K562 (cell line): ENCODE measurements around the gene CMIP. TPM values are rescaled to one million over a fixed set of nuclear protein-coding genes. Genes with fewer than 3 reads are reported as not detected.

Experiments
- BRCA1 ChIP-seq, 2 experiments: fragments of 450-650 bp in 1 of 2; sonication (generic) in 1 of 2; formaldehyde crosslinking in 1 of 2; IDR thresholded peaks; 2 replicates each; pipeline versions ENCODE4 v1.5.0 to v1.6.1; 2017 to 2020; ENCODE audit warnings: mild to moderate bottlenecking in 1 of 2, missing genetic modification reagents in 1 of 2
- DACH1 ChIP-seq: fragments of 450-650 bp; IDR thresholded peaks from 2 replicates; pipeline ENCODE4 v1.6.1; 2018; ENCODE audit not compliant: partially characterized antibody
- ETV1 ChIP-seq: fragments of 450-650 bp; conservative IDR thresholded peaks from 2 replicates; pipeline ENCODE4 v1.6.1; 2016; ENCODE audit warnings: missing genetic modification characterization, control low read depth, low read depth, missing compliant biosample characterization
- FOXA1 ChIP-seq: fragments of 450-650 bp; IDR thresholded peaks from 2 replicates; pipeline ENCODE4 v1.6.1; 2016; ENCODE audit warnings: mild to moderate bottlenecking, borderline replicate concordance
- FOXM1 ChIP-seq, 2 experiments: fragments of 450-650 bp in 1 of 2; sonication (generic) in 1 of 2; formaldehyde crosslinking in 1 of 2; IDR thresholded peaks; 2 replicates each; pipeline versions ENCODE4 v1.6.1 to v1.9.0; 2017 to 2022; ENCODE audit warnings: low read depth in 2 of 2, mild to moderate bottlenecking in 2 of 2, missing genetic modification reagents in 1 of 2, moderate library complexity in 1 of 2
- HDAC2 ChIP-seq: fragments of 450-650 bp; IDR thresholded peaks from 2 replicates; pipeline ENCODE4 v1.6.1; 2016; ENCODE audit warnings: mild to moderate bottlenecking
- HDAC8 ChIP-seq: fragments of 450-650 bp; IDR thresholded peaks from 2 replicates; pipeline ENCODE4 v1.6.1; 2016; ENCODE audit warnings: mild to moderate bottlenecking, missing genetic modification characterization, moderate library complexity, missing compliant biosample characterization
- L3MBTL2 ChIP-seq: fragments of 450-650 bp; IDR thresholded peaks from 2 replicates; pipeline ENCODE4 v1.6.1; 2016; ENCODE audit warnings: mild to moderate bottlenecking, moderate library complexity
- NBN ChIP-seq: fragments of 450-650 bp; IDR thresholded peaks from 2 replicates; pipeline ENCODE4 v1.6.1; 2016; ENCODE audit warnings: low read depth, mild to moderate bottlenecking
- NR2F6 ChIP-seq: fragments of 450-650 bp; formaldehyde crosslinking; IDR thresholded peaks from 2 replicates; pipeline ENCODE4 v1.4.0; 2020; ENCODE audit warnings: mild to moderate bottlenecking
- NRF1 ChIP-seq, 2 experiments: fragments of 450-650 bp; IDR thresholded peaks in 1 of 2; conservative IDR thresholded peaks in 1 of 2; 2 replicates each; pipeline ENCODE4 v1.6.1; 2014; ENCODE audit warnings: mild to moderate bottlenecking in 2 of 2
- PML ChIP-seq: IDR thresholded peaks from 2 replicates; pipeline ENCODE4 v1.6.1; 2012; ENCODE audit warnings: low read length, inconsistent platforms
- SMAD4 ChIP-seq: fragments of 250-450 bp; sonication (Bioruptor Pico); conservative IDR thresholded peaks from 2 replicates; pipeline ENCODE4 v1.8.0; 2021; ENCODE audit warnings: inconsistent platforms, mild to moderate bottlenecking, moderate library complexity
- TOE1 ChIP-seq, 2 experiments: fragments of 450-650 bp in 1 of 2; sonication (generic) in 1 of 2; formaldehyde crosslinking in 1 of 2; IDR thresholded peaks; 2 replicates each; pipeline versions ENCODE4 v1.7.1 to v1.8.0; 2016 to 2022; ENCODE audit warnings: borderline replicate concordance in 2 of 2, mild to moderate bottlenecking in 2 of 2, antibody characterized with exemption in 1 of 2, inconsistent platforms in 1 of 2, low read depth in 1 of 2, missing genetic modification reagents in 1 of 2, moderate library complexity in 1 of 2
- ZEB2 ChIP-seq: fragments of 450-650 bp; IDR thresholded peaks from 2 replicates; pipeline ENCODE4 v1.6.1; 2016
- ZKSCAN1 ChIP-seq: fragments of 150-350 bp; IDR thresholded peaks from 2 replicates; pipeline ENCODE4 v1.6.1; 2016; ENCODE audit warnings: low read depth, low read length
- ZNF584 ChIP-seq: fragments of 200-800 bp; sonication (Bioruptor generic); IDR thresholded peaks from 2 replicates; pipeline ENCODE4 v1.6.1; 2016; ENCODE audit warnings: low read depth, mild to moderate bottlenecking, missing genetic modification characterization, missing compliant biosample characterization
- polyA plus RNA-seq, 8 experiments: library from polyadenylated mRNA; depleted of rRNA in 4 of 8; stranded (reverse) in 5 of 8; unstranded in 3 of 8; fragments of >200 nt; fragmentation: Nextera tagmentation in 2 of 8; fragmentation: Illumina TruSeq in 1 of 8; extraction: Ambion mirVana in 2 of 8; extraction: Trizol in 1 of 8; gene quantifications; 2 replicates each; pipeline versions ENCODE4 v1.2.1 to v1.2.3, GENCODE V29; 2011 to 2014; ENCODE audit warnings: inconsistent platforms in 1 of 8, missing spikeins in 1 of 8
- total RNA-seq, 7 experiments: library from RNA; depleted of rRNA in 6 of 7; stranded (reverse); fragments of >200 nt in 6 of 7; fragmentation: Illumina TruSeq in 2 of 7; extraction: Trizol in 2 of 7; gene quantifications; 2 replicates each; pipeline versions ENCODE4 v1.2.1 to v1.2.3, GENCODE V29; 2011 to 2021; ENCODE audit warnings: low replicate concordance in 1 of 7
- TF ChIP-seq, protein P1 (sequence below), 2 experiments: IDR thresholded peaks; 2 replicates each; pipeline ENCODE4 v1.6.1; 2011; ENCODE audit warnings: borderline replicate concordance in 1 of 2, control low read depth in 1 of 2, low read depth in 1 of 2, low read length in 1 of 2, mild to moderate bottlenecking in 1 of 2, mixed read lengths in 1 of 2, moderate library complexity in 1 of 2; ENCODE audit not compliant: insufficient read depth in 1 of 2, insufficient read length in 1 of 2, poor library complexity in 1 of 2, severe bottlenecking in 1 of 2; ENCODE audit errors: extremely low read depth in 1 of 2
- TF ChIP-seq, protein P2 (sequence below), 3 experiments: fragments of 200-800 bp in 1 of 3; fragments of 250-450 bp in 1 of 3; fragments of 450-650 bp in 1 of 3; sonication (Bioruptor Pico) in 1 of 3; sonication (Bioruptor generic) in 1 of 3; formaldehyde crosslinking in 1 of 3; IDR thresholded peaks; 2 replicates each; pipeline versions ENCODE4 v1.6.1 to v1.8.0; 2016 to 2022; ENCODE audit warnings: mild to moderate bottlenecking in 2 of 3, missing genetic modification characterization in 2 of 3, missing compliant biosample characterization in 1 of 3, moderate library complexity in 1 of 3

CMIP gene
- total and polyA plus RNA-seq, 9 of the 15 experiments (the other 6 are each of a cell fraction or from before 2014, with no cell fraction given) = 0.94 to 82.5 (median 10.3) TPM

DNA sequence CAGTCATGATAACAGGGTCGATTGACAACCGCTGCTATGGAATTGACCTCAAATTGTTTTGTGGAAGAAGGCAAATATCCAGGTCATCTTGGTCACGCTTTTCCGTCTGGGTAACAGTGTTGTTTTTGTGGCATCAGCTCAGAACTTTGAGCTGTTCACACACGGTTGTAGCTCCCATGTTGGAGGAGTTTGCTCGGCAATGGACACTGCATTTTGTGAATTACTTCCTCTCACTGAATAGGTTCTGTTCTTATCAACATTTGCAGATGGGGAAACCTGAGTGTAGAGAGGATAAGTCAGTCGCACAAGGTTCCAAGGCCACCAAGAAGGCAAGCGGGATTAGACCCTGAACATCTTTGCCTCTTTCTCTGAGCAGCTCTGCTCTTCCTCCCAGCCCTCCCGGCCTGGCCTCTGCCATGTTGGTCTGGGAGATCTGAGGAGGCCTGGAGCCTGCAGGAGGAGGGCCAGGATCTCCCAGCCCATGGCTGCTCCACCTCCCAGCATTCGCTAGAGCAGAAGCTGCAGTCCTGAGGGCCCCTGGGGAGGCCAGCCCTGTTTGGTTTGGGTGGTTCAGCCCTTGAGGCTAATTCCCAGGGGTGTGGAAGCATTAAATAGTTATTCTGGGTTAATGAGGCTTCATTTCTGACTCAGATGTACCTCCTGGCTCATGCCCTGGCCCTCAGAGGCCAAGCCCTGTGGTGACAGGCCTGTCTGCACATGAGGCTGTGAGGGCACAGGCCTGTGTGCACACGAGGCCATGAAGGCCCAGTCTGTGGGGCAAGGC, 180.3 kb downstream of the CMIP start (continued):
- peak; percentile 7 for TF ChIP-seq DACH1
- TF ChIP-seq HDAC8 (tag) = no peak
- peak; percentile 77 for TF ChIP-seq ZNF584 (CRISPR knock-in tag)
- peak; percentile 89 for TF ChIP-seq PML
- TF ChIP-seq HDAC2 = peak; percentile 46; the same call in 1 of the 2 replicates
- TF ChIP-seq SMAD4 = peak; percentile 71
- peak; percentile 33 to 52; a peak in 3 of 4 replicates for TF ChIP-seq NRF1 (conservative IDR thresholded peaks at IDR 0.05 in 1 of 2, IDR thresholded peaks at IDR 0.05 in 1 of 2)
- TF ChIP-seq NR2F6 = no peak
- TF ChIP-seq, protein P1, sequence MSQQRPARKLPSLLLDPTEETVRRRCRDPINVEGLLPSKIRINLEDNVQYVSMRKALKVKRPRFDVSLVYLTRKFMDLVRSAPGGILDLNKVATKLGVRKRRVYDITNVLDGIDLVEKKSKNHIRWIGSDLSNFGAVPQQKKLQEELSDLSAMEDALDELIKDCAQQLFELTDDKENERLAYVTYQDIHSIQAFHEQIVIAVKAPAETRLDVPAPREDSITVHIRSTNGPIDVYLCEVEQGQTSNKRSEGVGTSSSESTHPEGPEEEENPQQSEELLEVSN (IDR thresholded peaks at IDR 0.05; ENCODE audit: borderline replicate concordance in 1 of 2, extremely low read depth in 1 of 2, insufficient read depth in 1 of 2, insufficient read length in 1 of 2, low read depth in 1 of 2, low read length in 1 of 2, poor library complexity in 1 of 2, severe bottlenecking in 1 of 2) = peak in 1 of 2 experiments; percentile 25
- peak; percentile 75; the same call in 1 of the 2 replicates for TF ChIP-seq ZEB2
- no peak for TF ChIP-seq BRCA1 (IDR thresholded peaks at IDR 0.05)
- TF ChIP-seq BRCA1 (CRISPR knock-in tag; IDR thresholded peaks at IDR 0.05) = 0 out of 2 replicates have a peak, but pooled peaks have one; percentile 71
- peak; percentile 89 for TF ChIP-seq NBN
- peak; percentile 20; the same call in 1 of the 2 replicates for TF ChIP-seq TOE1 (IDR thresholded peaks at IDR 0.05; ENCODE audit: borderline replicate concordance)
- TF ChIP-seq TOE1 (CRISPR knock-in tag; IDR thresholded peaks at IDR 0.05; ENCODE audit: borderline replicate concordance, low read depth) = no peak
- peak; percentile 87 for TF ChIP-seq FOXM1 (IDR thresholded peaks at IDR 0.05; ENCODE audit: low read depth)
- no peak for TF ChIP-seq FOXM1 (CRISPR knock-in tag; IDR thresholded peaks at IDR 0.05; ENCODE audit: low read depth)
- TF ChIP-seq ETV1 = peak; percentile 75
- no peak for TF ChIP-seq FOXA1
- peak; percentile 62; the same call in 1 of the 2 replicates for TF ChIP-seq L3MBTL2
- TF ChIP-seq, protein P2, sequence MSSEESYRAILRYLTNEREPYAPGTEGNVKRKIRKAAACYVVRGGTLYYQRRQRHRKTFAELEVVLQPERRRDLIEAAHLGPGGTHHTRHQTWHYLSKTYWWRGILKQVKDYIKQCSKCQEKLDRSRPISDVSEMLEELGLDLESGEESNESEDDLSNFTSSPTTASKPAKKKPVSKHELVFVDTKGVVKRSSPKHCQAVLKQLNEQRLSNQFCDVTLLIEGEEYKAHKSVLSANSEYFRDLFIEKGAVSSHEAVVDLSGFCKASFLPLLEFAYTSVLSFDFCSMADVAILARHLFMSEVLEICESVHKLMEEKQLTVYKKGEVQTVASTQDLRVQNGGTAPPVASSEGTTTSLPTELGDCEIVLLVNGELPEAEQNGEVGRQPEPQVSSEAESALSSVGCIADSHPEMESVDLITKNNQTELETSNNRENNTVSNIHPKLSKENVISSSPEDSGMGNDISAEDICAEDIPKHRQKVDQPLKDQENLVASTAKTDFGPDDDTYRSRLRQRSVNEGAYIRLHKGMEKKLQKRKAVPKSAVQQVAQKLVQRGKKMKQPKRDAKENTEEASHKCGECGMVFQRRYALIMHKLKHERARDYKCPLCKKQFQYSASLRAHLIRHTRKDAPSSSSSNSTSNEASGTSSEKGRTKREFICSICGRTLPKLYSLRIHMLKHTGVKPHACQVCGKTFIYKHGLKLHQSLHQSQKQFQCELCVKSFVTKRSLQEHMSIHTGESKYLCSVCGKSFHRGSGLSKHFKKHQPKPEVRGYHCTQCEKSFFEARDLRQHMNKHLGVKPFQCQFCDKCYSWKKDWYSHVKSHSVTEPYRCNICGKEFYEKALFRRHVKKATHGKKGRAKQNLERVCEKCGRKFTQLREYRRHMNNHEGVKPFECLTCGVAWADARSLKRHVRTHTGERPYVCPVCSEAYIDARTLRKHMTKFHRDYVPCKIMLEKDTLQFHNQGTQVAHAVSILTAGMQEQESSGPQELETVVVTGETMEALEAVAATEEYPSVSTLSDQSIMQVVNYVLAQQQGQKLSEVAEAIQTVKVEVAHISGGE (CRISPR knock-in tag; IDR thresholded peaks at IDR 0.05) = peak in 1 of 3 experiments; percentile 57; a peak in 1 of 6 replicates
- TF ChIP-seq ZKSCAN1 = peak; percentile 65; the same call in 1 of the 2 replicates
